ENCODE results near the gene SWI5. TPM values are rescaled to one million over a fixed set of nuclear protein-coding genes. Genes with fewer than 3 reads are reported as not detected.

SWI5 gene
- total and polyA plus RNA-seq, 8 donors: 6.3 to 20.2 (median 7.3) TPM

- no peak for ATAC-seq
- TF ChIP-seq, protein P1, sequence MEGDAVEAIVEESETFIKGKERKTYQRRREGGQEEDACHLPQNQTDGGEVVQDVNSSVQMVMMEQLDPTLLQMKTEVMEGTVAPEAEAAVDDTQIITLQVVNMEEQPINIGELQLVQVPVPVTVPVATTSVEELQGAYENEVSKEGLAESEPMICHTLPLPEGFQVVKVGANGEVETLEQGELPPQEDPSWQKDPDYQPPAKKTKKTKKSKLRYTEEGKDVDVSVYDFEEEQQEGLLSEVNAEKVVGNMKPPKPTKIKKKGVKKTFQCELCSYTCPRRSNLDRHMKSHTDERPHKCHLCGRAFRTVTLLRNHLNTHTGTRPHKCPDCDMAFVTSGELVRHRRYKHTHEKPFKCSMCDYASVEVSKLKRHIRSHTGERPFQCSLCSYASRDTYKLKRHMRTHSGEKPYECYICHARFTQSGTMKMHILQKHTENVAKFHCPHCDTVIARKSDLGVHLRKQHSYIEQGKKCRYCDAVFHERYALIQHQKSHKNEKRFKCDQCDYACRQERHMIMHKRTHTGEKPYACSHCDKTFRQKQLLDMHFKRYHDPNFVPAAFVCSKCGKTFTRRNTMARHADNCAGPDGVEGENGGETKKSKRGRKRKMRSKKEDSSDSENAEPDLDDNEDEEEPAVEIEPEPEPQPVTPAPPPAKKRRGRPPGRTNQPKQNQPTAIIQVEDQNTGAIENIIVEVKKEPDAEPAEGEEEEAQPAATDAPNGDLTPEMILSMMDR (IDR thresholded peaks at IDR 0.05): no peak
- no peaks in the 10 kb centered on the region for H3K9me3 ChIP-seq
Measured at GRCh38 chr9:128321343-128321742, 45.3 kb downstream of the SWI5 start.

DNA sequence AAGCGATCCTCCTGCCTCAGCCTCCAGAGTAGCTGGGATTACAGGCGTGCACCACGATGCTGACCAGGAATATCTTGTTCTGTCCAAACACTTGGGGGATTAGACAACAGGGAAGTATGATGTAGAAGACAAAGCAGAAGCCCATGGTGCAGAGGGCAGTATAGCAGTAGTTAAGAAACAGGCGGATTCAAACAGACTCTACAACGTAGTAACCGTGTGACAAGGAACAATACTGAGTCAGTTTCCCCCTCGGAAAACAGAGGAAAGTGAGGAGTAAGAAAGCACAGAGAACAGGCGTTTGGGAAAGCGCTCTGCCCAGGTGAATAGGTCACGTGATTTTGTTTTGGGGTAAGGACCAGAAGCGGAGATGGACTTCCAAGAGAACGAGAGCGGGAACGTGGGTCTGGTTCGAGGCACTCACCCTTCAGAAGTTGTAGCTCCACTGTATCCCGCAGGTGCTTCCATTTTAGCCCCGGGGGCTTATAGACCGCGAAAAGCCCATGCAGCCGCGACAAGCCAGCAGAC is 45.9 kb downstream of the SWI5 start:
- Histone ChIP-seq H3K4me1 (peaks cover 5 to 18% (median 8%) of the 10 kb centered on the region in 3 donors), H3K36me3 (no peaks in the 10 kb centered on the region), H3K4me3 (peak overlapping the region; percentile 52 to 98 (median 94)), H3K27ac (peak overlapping the region in 2 of 4 donors; percentile 85 to 93), H3K27me3 (no peaks in the 10 kb centered on the region), H3K9me3 (no peaks in the 10 kb centered on the region)
- 1% methylated on average over 21 of the region's 21 CpGs for WGBS, 2 donors
- TF ChIP-seq, protein P1 (IDR thresholded peaks at IDR 0.05): no peak
- FAIRE-seq: no peak
- ATAC-seq: peak; percentile 2 to 13 (median 4)
- no peak for DNase-seq
- intact Hi-C loops (cut with DNase I): no loop called here

More at GRCh38 chr9:128321343-128321742, 45.3 kb downstream of the SWI5 start:
- Histone ChIP-seq H3K36me3 (peaks cover 0 to 5% (median 0%) of the 10 kb centered on the region in 3 donors), H3K4me3 (peak overlapping the region; percentile 52 to 98 (median 94)), H3K27me3 (no peaks in the 10 kb centered on the region), H3K4me1 (peaks cover 5 to 18% (median 8%) of the 10 kb centered on the region in 3 donors), H3K27ac (no peak overlapping the region)
- intact Hi-C loops (cut with DNase I): no loop called here
- WGBS, 2 donors: 67 to 69% methylated on average over 7 of the region's 7 CpGs
- no peak for DNase-seq
- no peak for FAIRE-seq

DNA sequence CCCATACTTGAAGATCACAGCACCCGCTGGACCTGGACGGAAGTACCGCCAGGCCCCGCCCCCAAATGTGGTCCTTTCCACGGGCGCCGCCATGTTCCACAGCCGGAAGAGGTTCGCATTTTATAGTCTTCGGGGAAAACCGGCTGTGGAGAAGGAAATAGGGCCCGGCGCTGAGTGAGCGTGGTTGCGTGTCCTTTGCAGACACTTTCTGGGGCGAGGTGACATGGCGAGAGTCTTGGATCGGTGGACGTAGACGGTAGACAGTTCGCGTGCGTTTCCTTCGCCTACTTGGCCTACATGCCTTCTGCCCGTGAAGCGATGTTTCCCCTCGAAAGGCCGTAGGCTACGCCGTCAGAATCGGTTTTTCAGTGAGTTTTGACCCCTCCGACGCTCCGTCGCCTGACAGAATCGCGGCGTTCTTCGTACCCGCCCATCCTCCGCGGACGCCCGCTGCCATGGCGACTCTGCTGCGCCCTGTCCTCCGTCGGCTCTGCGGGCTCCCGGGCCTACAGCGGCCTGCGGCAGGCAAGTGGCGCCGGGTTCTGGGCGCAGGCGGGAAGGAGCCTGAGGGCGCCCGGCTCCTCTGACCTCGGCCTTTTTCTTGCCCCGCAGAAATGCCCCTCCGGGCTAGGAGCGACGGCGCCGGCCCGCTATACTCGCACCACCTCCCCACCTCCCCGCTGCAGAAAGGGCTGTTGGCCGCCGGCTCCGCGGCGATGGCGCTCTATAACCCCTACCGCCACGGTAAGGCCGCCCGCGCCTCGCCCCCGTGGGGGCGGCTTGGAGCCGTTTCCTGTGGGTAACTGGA is 46.5 kb downstream of the SWI5 start, which contains the start of the genes COQ4 and TRUB2:
Gene COQ4 (plus strand): TSS at position 436 of the 808 bp plus-strand sequence. CDS start 20 bp downstream, at position 456.
Gene TRUB2 (minus strand): TSS at position 44 of the 808 bp plus-strand sequence. CDS start 39 bp downstream, at position 5.
- intact Hi-C loops (cut with DNase I): no loop called here
- H3K27ac ChIP-seq: peak within 1 kb of the TSS; percentile 59 to 93 (median 76)
- H3K9me3 ChIP-seq: no peaks in the 10 kb centered on the region
- H3K4me3 ChIP-seq: peak within 1 kb of the TSS; percentile 52 to 98 (median 94)
- peaks cover 0 to 5% (median 0%) of the 10 kb centered on the region in 3 donors for H3K36me3 ChIP-seq
- 0% methylated on average over 80 to 83 of the region's 83 CpGs for WGBS, 2 donors
- peak; percentile 97 to 99 (median 98) for ATAC-seq
- FAIRE-seq: no peak
- TF ChIP-seq, protein P1 (IDR thresholded peaks at IDR 0.05): no peak
- H3K4me1 ChIP-seq: peaks cover 5 to 18% (median 8%) of the 10 kb centered on the region in 3 donors
- H3K27me3 ChIP-seq: no peaks in the 10 kb centered on the region
- peak; percentile 89 to 96 (median 92) for DNase-seq

DNA sequence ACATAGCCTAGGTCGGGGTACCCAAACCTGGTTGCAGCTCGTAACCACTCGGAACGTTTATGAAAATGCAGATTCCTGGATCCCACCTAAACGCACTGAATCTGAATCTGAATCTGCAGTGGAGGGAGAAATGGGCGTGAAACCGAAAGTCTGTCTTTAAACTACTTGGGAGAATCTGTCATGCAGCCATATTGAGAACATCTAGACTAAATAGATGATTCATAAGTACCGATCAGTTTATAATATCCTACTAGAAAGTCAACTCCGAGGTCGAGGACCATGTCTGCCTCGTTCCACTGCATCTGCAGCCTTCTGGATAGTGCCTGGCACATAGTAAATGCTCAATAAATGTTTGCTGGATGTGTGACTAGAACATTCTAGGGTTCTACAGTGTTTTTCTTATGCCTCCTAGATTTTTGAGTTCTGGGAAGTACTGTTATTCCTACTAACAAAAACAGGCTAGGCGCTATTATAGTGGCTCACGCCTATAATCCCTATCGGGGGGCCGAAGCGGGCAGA is 47.2 kb downstream of the SWI5 start:
- peak overlapping the region; percentile 59 to 93 (median 76) for H3K27ac ChIP-seq
- peaks cover 5 to 18% (median 8%) of the 10 kb centered on the region in 3 donors for H3K4me1 ChIP-seq

More for the DNA sequence above, 47.2 kb downstream of the SWI5 start:
- DNase-seq (no peak), FAIRE-seq (no peak), ATAC-seq (no peak)
- Histone ChIP-seq H3K4me3 (peak overlapping the region; percentile 52 to 98 (median 94)), H3K9me3 (no peaks in the 10 kb centered on the region), H3K36me3 (peaks cover 0 to 8% (median 0%) of the 10 kb centered on the region in 3 donors), H3K27me3 (no peaks in the 10 kb centered on the region)
- TF ChIP-seq, protein P1 (IDR thresholded peaks at IDR 0.05): no peak
- WGBS, 2 donors: 20% methylated on average over 16 of the region's 16 CpGs
- intact Hi-C loops (cut with DNase I): no loop called here
